HuH-7 (cell line): Measurements from ENCODE around the gene SETD3.

Experiments used
- DNase-seq: peaks from one replicate; pipeline ENCODE4 v3.0.0; 2011; ENCODE audit warnings: low spot score

The SETD3 gene

DNA sequence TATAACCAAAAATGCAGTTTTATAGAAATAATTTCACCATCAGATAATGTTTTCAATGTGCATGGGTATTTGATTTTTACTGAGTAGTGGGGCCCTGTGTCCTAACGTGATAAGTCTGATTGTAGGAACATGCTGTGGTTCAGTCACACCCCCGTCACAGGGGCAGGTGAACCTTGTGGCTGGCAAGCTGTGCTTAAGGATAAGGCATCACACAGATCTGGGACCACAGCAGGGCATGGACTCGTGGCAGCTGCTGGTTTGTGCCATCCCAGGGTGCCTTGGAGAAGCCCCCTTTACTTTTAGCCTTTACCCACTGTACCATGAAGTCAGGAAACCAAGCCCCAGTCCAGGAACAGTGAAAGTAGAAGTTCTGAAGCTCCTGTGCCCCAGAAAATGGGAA is 17.2 kb upstream of the SETD3 start:
- DNase-seq, result no peak

DNA sequence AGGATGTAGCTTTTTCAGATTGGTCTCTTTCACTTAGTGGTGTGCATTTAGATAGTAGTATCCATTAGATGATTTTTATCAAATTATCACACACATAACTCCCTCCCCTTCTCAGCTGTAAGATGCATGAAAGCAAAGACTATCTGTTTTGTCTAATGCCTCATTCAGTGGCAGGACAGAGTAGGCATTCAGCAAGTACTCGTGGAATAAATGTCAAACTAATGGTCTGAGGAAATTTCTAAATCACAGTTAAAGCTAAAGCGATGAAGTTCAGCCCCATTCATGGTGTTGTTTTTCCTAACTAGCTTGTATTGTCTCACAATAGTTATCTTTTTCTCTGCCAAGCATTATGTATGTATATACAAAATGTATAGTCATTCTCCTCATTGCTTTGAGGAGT is 16.7 kb upstream of the SETD3 start:
- no peak for DNase-seq

DNA sequence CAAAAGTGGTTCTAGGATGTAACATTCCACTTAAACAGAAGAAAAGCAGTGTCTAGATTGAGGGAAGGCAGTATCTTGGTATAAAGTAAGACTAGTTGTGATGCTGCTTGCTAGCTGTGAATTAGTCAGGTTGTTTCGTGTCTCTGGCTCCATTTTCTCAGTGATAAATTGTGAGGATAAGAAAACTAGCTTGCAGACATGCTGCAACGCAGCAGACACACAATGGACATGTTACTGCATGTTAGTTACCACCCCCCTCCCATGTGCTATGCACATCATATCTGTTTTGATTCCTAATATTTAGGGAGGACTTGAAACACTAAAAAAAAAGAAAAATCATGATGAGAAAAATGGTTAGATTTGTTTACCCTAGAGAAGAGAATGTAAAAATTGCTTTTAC is 3.4 kb upstream of the SETD3 start:
- no peak for DNase-seq

DNA sequence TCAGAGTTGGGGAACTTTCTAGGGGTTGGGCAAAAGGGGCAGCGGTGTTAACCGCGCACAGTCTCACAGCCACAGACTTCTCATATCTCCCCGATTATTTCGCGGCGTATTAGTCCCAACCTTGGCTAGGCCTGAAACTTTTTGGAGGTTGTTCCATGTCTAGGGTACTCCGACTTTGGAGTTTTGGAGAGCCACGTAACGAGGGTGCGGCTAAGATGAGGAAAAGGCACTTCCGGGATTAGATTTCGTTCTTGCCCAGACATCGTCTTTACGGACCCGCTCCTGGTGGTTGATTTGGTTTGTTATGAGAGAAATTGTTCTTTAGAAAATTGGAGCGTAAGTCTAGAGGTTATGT is 1.1 kb upstream of the SETD3 start:
- no peak for DNase-seq

DNA sequence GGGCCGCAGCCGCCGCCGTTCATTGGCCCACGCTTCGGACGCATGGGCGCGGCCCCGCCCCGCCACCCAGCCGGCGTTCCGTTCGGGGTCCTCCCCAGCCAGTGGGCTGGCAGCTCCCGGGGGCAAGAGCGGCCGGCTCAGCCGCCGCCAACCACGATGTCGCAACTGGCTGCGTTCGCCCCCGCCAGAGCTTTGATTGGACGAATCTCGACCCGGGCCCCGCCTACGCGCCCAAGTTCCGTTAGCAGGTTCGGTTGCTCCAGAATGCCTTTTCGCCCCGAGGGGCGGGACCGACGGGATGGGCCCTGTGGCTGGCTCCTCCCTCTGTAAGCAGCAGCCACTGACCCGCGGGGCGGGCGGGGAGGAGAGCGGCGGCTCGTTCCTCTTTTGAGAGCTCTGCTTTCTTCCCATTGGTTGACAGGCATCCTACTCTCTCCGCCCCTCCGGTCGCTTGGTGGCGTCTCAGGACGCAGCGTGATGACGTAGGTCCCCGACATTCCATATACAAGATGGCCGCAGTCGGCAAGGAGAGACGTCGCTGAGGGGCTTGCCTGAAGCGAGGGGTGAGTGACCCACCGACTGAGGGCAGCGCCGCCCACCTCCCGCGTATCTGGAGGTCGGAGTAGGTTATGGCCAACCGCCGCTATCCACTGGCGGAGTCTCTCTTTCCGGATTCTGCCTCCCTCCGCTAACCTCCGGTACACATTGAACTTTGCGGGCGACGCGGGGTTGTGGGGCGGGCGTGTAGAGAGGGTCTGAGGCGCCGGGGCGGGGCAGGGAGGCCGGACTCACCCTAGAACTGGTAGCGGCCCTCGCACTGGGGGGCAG is 472 bp upstream of the SETD3 start, which contains the start of gene CCNK:
Gene CCNK, plus strand, starts transcription at position 493 of the 828 bp plus-strand sequence. CDS start 11,269 bp downstream, outside the sequence.
- DNase-seq, result peak; percentile 93

DNA sequence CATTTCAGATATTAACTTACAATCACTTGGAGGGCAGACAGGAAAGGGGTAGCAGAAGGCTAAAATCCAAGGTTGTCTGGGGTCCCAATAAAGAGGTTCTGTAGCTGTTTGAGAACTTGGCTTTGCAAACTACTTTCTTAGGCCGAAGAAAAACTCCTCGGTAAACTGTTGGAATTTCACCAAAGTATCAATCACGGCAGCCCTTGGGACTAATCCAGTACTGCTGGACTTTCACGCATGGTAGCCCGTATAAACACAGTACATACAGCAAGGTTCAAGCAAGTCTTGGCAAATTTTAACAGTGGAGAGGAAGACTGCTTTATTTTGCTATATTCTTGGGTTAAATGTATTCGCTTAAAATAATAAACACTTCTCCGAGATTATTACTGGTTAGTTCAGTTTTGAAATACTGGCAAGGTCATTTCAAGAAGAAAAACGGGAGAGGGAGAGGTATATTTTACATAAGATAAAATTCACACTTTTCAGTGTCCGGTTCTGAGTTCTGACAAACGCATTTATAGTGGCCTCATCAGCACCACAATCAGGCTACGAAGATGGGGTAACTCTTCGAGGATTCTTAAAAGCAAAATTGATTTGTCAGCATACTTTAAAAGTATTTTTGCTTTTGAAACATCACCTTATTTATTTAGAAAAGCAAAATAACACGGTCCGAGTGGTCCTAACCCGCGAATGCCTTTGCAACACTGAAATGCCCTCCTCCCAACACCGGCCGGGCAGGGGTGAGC is 1.3 kb downstream of the SETD3 start:
- no peak for DNase-seq

DNA sequence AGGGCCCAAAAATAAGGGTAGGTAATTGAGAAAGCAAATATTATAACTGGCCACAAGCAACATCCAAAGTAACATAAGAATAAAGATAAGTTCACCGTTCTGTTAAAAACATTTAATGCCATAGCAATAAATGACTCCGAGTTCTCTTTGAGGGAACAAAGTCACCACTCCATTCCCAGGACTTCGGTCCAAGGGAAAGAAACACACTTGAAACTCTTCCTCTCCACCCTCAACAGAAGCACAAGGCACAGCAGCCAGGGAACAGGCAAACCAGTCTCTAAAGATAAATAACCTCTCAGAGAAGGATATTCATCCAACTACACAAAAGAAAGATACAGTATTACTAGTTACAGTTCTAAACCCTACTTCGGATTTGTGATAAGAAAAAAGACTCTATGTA is 2.5 kb downstream of the SETD3 start:
- no peak for DNase-seq

DNA sequence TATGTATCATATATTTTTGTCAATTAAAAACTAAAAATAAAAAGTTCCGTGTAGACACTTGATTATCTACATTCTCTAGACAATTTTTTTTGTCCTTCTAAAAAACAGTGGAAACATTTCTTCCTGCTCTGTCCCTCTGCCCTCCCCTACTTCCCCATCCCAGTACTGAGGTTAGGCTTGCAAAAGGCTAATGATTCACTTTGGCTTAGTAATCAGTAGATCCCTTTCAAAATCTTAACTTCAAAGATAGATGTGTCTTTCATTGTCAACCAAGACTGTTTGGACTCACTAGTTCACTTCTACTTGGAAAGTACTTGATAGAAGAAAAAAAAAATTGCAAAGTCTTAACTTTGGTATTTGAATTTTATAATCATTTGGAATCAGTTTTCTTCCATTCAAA is 3.8 kb downstream of the SETD3 start:
- no peak for DNase-seq

DNA sequence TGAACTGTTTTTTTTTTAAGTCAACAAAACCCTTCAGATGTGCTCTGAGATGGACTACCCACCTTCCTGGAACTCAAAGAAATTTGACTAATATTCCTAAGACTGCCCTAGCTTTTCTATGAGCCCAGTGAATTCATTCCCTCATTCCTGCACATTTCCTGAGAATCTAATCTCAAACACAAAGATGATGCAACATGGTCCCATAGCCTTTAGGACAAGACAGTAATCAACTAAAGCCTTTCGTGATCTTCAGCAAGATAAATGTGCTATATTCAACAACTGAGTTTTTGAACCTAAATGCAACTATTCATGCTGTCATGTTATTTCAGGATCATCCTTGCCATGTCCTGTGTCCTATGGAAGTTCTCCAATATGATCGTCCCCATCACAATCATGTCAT is 5.0 kb downstream of the SETD3 start:
- DNase-seq, result no peak

DNA sequence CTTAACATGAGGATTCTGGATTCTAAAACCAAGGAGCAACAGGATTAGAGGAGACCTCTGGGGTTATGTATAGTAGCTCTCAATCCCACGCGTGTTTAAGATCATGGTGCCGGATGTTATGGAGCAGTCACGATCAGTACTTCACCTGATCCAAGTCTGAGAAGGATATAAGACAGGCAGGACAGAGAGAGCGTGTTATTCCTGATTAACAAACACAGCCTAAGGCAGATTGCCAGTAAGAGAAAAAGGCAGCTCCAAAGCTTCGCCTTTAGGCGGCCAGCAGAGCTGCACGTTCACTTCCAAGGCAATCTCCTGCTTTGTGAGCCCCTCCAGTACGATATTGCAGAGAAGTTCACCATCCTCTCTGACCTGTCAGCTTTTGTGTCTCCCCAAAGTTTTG is 5.5 kb downstream of the SETD3 start:
- no peak for DNase-seq

DNA sequence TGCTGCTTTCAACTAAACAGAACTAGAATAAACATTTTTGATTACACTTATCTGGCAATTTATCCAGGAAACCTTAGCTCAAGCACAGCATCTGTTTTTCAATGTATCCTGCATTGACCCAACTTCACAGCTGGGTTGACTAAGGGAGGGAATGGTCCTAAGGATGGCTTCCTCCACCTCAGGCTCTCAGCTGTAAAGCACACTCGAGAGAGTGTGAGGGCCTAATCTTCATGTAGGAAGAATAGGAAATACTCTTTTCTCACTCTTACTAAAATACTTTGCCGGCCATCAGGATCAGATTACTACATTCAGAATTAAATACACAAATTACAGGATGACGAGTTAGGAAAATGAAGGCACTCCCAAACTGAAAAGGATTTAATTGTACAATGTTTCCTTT is 7.2 kb downstream of the SETD3 start:
- no peak for DNase-seq

DNA sequence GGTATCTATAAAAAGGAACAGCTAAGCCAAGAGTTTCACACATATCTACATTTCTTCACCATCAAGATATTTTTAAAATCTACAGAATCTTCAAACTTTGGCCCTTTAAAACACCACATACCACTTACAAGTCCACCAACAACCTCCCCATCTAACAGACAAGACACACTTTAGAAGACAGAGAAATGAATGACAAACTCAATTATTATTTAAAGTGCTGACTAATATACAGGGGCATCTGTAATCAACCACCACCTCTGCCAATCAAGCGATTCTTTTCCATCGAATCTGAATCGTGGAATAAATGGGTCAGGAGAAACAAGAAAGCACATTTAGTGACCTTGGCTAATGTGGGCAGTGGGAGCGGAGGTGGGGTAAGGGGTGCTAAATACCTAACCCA is 7.7 kb downstream of the SETD3 start:
- DNase-seq, result no peak

DNA sequence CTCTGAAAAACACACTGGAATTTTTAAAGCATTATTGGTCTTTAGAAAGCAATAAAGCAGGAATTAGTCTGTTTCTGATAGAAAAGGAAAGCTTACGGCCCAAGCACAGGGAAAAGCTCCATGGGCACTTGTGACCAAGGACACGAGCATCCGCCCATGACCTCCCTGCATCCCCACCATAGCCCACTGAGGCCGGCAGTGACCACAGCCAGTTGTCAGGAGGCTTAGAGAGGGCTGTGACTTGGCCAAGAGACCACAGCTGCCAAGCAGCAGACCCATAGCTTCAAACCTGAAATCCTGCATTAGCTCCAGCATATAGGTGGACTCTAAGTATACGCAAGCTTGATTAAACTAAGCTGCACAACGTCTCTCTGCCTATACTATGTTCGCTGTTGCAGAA is 8.9 kb downstream of the SETD3 start:
- DNase-seq, result no peak

DNA sequence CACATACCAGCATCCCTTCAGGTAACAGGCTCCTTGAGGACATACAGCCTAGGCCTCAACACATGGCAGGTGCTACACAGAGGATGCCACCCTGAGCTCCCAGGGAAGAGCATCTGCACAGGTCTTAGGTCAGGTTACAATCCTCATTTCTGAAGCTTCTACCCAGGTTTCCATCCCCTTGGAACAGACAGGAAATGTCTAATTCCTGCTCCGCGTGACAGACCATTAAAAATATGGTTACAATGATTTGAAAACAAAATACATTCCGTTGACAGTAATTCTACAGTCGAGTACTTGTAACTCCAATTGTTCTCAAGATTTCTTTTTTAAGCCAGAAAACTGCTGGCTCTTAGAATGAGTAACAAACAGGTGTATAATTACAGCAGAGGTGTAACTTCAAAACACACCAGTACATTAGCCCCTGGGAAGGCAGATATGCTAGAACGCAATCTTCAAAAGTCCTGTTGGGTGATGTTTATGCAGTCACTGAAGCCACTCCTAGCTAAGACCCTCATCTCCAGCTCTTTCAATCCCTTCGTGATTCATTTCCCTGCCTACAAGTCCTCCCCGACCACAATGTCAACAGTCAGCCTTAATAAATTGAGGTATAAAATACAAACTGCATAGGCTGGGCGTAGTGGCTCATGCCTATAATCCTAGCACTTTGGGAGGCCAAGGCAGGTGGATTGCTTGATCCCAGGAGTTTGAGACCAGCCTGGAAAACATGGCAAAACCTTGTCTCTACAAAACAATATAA is 11.6 kb downstream of the SETD3 start:
- no peak for DNase-seq

DNA sequence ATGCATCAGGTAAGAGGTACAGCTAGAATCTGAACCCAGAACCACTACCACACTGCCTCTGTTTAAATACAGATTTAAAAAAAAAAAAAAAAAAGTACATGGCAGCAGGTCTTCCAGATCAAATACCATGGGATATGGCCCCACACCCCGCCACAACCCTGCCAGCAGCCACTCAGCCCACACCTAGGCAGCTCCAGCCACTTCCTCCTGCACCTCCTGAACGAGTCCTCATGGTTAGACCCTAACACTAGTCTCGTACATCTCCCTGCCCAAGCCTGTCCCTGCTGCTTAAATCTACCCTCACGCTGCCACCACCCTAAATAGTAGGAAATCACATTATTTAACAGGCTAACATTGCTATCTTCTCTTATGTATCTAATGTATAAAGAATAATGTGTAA is 12.6 kb downstream of the SETD3 start:
- no peak for DNase-seq

DNA sequence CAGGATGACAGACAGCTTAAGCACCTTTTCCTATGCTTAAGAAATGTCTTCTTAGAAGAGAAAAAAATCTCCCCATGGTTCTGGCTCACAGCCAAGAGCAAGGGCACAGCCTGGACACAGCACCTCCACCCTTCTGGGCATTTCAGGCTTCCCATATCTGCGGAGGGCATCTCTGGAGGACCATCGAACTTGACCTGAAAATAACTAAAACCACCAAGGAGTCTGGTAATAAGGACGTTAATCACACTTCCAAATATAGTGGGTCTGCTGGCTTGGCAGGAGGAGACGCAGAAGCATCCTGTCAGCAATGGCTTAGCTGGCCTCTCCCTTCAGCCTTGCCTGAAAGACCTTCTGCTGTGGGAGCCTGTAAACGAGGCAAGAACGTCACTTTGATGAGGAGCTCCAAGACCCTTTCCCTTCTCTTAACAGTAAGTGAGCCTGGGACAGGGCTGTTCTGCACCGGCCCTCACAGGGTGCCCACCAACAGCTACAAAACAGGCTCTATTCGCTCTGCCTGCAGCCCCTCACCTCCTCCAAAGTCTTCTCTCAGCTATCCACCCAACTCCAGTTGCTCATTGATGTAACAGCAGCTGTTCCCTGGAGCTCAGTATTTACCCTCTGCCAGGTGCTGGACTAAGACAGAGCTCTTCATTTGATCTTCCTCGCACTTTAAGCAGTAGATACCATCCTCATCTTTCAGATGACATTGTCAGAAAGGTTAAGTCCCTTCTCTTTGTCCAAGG is 13.2 kb downstream of the SETD3 start:
- DNase-seq, result no peak

DNA sequence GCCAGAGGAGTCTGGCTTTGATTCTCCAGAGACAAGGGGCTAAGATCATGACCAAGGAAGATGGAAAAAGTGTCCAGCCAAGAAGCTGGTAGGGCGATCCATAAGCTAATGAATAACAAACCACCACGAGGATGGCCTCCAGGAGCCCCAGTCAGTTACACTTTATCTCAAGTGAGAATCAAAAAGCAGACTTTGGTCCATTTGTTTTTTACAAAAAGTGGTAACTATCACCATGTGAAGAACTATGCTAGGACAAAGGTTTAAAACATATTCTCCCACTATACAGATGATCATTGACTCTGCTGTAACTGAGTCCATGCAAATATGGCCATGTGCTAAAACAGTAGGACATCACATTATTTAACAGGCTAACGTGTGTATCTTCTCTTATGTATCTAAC is 13.9 kb downstream of the SETD3 start:
- DNase-seq, result no peak

DNA sequence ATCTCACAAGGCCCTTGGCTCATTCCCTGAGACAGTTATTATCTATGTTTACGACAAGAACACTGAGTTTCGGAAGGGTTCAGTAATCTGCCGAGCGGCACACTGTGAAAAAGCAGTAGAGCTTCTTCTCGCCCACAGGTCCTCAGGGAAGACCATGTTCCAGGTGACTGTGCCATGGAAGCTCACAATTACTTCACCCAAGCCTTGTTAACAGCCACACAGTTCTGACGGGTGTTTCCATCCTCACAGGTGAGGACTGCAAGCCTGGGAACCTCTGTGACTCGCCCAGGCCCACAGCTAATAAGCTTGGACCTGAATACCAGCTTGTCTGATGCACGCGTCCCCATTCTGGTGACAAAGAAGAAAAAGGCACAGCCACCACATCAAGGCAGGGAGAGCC is 15.4 kb downstream of the SETD3 start:
- DNase-seq, result no peak

DNA sequence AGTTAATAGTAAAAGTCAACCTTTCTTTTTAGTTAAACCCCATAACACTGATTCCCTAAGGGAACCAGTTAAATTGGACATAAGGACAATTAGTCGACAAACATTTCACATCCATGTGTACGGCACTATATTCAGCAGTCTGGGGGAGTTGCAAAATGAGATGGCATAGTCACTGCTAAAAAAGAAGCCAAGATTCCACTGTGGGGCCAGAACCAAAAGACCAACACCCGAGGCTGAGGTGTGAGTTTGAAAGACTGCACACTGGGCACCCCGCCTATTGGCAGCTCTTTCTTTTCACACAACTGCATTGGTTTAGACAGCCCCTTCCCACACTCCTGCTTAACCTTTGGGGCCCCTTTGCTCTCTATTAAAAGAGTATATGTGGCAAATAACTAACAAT is 16.7 kb downstream of the SETD3 start:
- DNase-seq, result no peak

DNA sequence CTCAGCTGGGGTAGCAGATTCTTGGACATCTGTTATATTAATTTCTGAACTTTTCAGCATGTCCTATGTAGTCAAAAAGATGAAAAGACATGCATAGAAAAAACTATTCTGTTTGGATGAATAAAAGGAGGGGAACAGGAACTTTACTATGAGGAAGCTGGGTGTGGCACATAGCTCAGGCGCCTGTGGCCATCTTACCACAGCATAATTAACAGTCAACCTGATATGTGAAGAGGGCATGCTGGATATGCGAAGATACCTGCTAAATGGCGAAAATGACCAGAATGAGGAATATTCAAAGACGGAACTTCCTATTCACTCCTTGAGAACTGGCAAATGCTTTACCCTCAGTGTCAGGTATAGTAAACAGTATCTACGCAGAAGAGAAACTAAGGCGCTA is 18.4 kb downstream of the SETD3 start:
- no peak for DNase-seq

DNA sequence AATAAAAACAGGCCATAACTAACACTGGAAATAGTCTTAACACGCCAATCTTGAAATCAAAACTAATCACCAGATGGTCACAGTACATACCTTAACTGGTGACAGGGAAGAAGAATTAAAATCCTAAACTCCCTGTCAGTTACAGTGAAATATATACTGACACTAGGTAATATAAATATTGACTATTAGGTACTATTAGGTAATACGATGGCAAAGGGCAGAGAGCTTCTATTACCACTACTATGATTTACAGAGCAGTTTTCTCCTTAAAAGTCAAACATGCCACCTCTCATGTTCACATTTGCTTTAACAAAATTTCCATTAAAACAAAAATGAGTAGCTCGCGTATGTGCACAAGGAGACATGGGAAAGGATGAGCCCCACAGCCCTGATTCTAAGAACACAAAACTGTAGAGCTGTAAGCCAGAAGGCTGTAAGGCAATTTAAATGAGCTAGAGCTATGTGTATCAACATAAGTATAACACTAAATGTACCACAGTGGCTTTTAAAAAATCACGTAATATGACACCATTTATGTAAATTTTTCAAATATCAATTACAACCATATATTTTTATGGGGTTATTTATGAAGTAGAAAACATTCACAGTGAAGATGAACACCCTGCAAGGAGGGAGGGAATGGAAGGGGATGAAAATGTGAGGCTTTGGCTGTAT is 19.1 kb downstream of the SETD3 start:
- DNase-seq, result no peak

DNA sequence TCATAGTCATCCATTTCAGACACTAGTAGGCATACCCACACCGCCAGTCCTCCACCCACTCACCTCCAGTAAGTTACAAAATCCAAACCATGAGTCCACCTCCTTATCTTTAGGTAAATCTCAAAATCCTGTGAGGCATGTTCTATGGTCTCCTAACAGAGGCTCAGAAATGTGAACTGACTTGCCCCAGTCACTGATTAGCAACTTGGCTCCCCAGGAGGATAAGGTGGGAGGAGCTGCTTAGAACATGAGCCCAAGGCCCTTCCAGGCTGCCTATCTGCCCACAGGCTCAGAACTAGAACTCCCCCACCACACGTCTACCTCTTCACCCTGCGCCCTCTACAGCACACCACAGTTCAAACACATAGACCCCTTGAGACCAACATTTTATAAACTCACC is 19.9 kb downstream of the SETD3 start:
- no peak for DNase-seq
